Measurements from ENCODE around the gene ANKRD34A. TPM values are rescaled to one million over a fixed set of nuclear protein-coding genes. Genes with fewer than 3 reads are reported as not detected.

ANKRD34A gene
- total RNA-seq, 3 donors from 2014 or later: 0.16 to 0.98 (median 0.59) TPM

- DNase-seq (ENCODE audit: low spot score in 2 of 2): peak in 1 of 2 donors; percentile 9
- Histone ChIP-seq H3K36me3 (no peaks in the 10 kb centered on the region), H3K27me3 (no peaks in the 10 kb centered on the region), H3K4me1 (peaks cover 5 to 7% of the 10 kb centered on the region in 2 donors), H3K9me3 (no peaks in the 10 kb centered on the region), H3K4me3 (no peak overlapping the region), H3K27ac (no peak overlapping the region)
- intact Hi-C loops (cut with DNase I; ENCODE audit: low total_unique reads): no loop called here
- no peak for TF ChIP-seq POLR2AphosphoS5 (IDR thresholded peaks at IDR 0.05)
- TF ChIP-seq POLR2A (IDR thresholded peaks at IDR 0.05): no peak
- TF ChIP-seq, protein P1, sequence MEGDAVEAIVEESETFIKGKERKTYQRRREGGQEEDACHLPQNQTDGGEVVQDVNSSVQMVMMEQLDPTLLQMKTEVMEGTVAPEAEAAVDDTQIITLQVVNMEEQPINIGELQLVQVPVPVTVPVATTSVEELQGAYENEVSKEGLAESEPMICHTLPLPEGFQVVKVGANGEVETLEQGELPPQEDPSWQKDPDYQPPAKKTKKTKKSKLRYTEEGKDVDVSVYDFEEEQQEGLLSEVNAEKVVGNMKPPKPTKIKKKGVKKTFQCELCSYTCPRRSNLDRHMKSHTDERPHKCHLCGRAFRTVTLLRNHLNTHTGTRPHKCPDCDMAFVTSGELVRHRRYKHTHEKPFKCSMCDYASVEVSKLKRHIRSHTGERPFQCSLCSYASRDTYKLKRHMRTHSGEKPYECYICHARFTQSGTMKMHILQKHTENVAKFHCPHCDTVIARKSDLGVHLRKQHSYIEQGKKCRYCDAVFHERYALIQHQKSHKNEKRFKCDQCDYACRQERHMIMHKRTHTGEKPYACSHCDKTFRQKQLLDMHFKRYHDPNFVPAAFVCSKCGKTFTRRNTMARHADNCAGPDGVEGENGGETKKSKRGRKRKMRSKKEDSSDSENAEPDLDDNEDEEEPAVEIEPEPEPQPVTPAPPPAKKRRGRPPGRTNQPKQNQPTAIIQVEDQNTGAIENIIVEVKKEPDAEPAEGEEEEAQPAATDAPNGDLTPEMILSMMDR (IDR thresholded peaks at IDR 0.05): no peak
Measured at GRCh38 chr1:145967288-145967687, 2.9 kb upstream of the ANKRD34A start.

GRCh38 chr1:145965119-145965744 is 857 bp upstream of the ANKRD34A start:
- no peak for DNase-seq (ENCODE audit: low spot score in 2 of 2)
- Histone ChIP-seq H3K27me3 (no peaks in the 10 kb centered on the region), H3K9me3 (no peaks in the 10 kb centered on the region), H3K4me3 (peak overlapping the region; percentile 49 to 80 (median 66)), H3K4me1 (peaks cover 12 to 13% of the 10 kb centered on the region in 2 donors), H3K27ac (peak overlapping the region; percentile 92 to 93), H3K36me3 (no peaks in the 10 kb centered on the region)
- TF ChIP-seq, protein P1 (IDR thresholded peaks at IDR 0.05): no peak
- no peak for TF ChIP-seq POLR2A (IDR thresholded peaks at IDR 0.05)
- TF ChIP-seq POLR2AphosphoS5 (IDR thresholded peaks at IDR 0.05): no peak
- intact Hi-C loops (cut with DNase I; ENCODE audit: low total_unique reads): no loop called here

DNA sequence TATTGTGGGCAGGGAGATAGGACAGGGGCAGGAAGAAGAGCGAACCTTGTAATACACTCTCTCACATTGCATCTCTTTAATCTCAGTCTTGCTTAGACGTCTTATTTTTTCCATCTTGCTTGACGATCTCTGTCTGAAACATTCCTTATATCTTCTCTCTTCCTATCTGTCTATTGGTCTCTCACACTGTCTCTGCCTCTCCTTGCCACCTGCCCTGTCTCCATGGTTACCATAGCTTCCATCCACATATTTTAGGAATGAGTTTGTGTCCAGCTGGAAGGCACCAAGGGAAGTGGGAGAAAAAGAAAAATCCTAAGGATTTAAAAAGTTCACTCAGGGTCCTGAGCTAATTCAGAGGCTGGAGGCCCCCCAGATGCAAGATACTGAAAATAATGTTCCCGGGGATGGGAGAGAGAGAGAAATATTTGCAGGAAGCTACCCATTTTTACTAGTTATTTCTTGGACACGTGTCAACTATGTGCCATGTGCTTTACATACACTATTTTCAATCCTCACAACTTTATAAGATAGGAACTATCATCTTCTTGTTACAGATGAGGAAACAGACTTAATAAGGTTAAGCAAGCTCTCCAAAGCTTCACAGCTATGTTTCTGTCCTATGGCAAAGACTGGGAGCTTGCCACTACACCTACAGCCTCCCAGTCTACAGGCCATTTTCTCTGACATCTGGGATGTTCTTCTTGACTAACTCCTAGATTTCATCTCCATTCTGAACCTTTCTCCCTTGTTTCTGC is 933 bp downstream of the ANKRD34A start:
- H3K4me1 ChIP-seq: peaks cover 12 to 17% of the 10 kb centered on the region in 2 donors
- peak overlapping the region; percentile 49 to 80 (median 68) for H3K4me3 ChIP-seq
- H3K9me3 ChIP-seq: no peaks in the 10 kb centered on the region
- TF ChIP-seq POLR2A (IDR thresholded peaks at IDR 0.05) (no peak), POLR2AphosphoS5 (IDR thresholded peaks at IDR 0.05) (no peak)
- TF ChIP-seq, protein P1 (IDR thresholded peaks at IDR 0.05): no peak
- H3K27ac ChIP-seq: peak overlapping the region; percentile 92 to 94
- intact Hi-C loops (cut with DNase I; ENCODE audit: low total_unique reads): no loop called here
- no peak for DNase-seq (ENCODE audit: low spot score in 2 of 2)
- H3K27me3 ChIP-seq: no peaks in the 10 kb centered on the region
- H3K36me3 ChIP-seq: no peaks in the 10 kb centered on the region

DNA sequence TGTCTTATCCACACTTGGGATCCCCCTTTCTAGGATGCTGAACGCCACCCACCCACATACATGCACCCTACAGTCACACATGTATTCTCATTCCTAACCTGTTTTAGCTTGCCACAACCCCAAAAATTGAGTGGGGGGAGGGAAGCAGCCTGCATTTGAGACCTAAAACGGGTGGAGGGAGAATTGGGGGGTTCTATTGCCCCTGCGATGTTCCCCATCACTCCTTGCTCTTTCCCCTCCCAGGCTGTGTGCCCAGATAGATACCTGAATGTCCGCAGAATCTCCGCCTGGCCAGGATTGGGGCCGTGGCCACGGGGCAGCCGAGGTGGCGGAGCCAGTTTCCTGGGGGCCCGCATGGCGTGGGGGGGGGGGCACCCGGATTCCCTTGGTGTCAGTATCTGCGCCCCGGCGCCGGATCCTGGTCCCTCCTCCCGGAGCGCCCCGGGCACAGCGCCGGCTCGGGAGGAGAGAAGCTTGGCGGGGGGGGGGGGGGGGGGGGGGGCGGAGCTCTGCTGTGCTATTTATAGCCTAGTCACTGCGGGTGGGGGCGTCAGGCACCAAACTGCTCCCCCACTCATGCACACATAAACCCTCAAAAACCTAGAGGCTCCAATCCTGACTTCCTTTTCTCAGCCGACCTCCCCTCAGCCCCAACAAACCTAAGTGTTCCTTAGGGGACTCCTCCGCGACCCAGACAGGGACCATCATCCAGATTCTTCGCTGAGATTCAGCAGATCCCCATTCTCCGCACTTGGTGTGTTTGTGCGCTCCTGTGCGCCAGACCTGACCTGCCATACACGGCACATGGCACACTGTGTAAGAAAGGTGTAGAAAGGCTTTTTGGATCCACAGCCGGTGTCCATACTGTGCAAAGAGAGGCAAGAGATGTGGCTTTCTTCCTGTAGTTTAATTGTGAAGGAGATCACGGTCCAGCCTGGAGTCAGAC is 1.9 kb downstream of the ANKRD34A start:
- Histone ChIP-seq H3K4me3 (peak overlapping the region; percentile 59 to 80 (median 68)), H3K36me3 (no peaks in the 10 kb centered on the region), H3K4me1 (peaks cover 12 to 17% of the 10 kb centered on the region in 2 donors), H3K27ac (peak overlapping the region; percentile 92 to 94), H3K27me3 (no peaks in the 10 kb centered on the region), H3K9me3 (no peaks in the 10 kb centered on the region)
- intact Hi-C loops (cut with DNase I; ENCODE audit: low total_unique reads): no loop called here
- TF ChIP-seq, protein P1 (IDR thresholded peaks at IDR 0.05): no peak
- peak in 1 of 3 donors; percentile 21 for TF ChIP-seq POLR2AphosphoS5 (IDR thresholded peaks at IDR 0.05)
- no peak for DNase-seq (ENCODE audit: low spot score in 2 of 2)

Data from breast epithelium (tissue), 4 donors.